HG03442 (cell line): ENCODE data around the gene PTX4.

Experiments
- ATAC-seq: cut with Tn5 transposase; IDR thresholded peaks from one replicate; pipeline ENCODE4 v1.9.1; 2021; ENCODE audit warnings: mild to moderate bottlenecking, moderate library complexity; ENCODE audit not compliant: unreplicated experiment

Gene PTX4, protein sequence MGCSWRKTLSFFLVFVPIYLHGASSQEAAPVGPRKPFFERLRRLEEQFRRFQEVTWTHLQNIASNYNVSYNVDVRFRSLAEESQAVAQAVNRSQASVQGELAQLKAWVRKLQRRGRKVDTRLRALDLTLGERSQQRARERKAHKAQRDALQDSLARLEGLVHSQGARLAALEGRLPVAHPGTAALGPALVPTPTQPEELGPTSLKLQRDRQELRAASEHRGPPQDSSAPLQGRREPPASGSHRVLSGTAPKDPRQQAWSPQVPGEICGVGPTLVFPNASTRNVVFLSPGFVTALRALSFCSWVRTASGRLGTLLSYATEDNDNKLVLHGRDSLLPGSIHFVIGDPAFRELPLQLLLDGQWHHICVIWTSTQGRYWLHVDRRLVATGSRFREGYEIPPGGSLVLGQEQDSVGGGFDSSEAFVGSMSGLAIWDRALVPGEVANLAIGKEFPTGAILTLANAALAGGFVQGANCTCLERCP

GRCh38 chr16:1488619-1489018 is at the start of gene PTX4:
Gene PTX4 (minus strand): TSS chr16:1488944. CDS start chr16:1488909, 35 bp downstream.
- ATAC-seq = no peak

DNA sequence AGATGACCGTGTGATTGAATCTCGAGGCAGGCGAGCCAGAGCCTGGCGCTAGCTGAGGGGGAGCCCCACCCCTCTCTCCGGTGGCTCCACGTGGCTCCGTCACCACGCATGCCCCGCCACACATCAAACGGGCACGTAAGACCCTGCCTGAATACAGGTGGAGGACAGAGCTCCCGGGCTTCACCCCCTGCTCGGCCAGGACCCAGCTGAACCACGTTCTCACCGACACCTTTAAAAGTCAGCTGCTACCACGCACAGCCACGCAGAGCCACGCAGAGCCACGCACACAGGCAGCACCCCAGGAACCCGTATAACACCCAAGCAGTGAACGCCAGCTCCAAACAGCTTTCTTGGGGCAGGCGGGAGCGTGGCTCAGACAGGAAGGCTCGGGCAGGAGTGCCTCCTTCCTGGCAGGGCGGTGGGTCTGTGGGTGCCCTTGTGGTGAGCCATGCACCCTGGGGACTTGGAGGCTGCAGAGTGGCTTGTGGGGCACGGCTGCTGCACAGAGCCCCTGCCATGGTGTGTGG is 49.1 kb upstream of the PTX4 start:
- no peak for ATAC-seq

DNA sequence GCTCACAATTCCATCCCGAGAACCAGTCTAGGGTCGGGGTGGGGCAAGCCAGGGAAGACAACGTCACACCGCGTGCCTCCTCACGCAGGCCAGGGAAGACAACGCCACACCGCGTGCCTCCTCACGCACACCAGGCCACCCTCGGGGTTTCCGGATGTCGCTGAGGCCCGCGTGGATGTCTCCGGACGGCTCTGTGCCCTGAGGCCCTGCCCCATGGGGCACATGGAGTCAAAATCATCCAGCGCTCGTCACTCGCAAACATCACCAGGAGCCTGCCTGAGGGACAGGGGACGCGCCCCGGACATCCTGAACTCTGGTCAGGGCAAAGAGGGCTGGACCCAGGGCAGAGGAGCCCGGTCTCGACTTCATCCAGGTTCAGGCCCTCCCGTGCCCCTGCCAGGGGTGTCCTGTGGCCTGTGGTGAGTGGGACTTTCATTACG is 48.4 kb upstream of the PTX4 start:
- no peak for ATAC-seq

DNA sequence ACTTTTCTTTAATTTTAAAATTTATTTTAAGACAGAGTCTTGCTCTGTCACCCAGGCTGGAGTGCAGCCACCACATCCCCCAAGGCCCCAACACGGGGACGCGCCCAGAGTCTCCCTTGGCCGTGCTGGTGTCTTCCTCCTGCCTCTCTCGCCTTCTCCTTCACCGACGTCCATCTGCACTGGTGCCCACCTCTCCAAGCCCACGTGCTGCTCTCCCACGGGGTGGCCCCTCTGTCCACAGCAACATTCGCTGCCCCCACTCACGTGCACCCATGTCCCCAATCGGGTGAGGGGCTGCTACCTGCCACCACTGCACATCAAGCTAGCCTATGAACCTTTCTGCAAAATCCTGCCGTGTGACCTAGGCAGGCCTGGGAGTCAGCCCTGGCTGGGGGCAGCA is 47.9 kb upstream of the PTX4 start:
- ATAC-seq = no peak

DNA sequence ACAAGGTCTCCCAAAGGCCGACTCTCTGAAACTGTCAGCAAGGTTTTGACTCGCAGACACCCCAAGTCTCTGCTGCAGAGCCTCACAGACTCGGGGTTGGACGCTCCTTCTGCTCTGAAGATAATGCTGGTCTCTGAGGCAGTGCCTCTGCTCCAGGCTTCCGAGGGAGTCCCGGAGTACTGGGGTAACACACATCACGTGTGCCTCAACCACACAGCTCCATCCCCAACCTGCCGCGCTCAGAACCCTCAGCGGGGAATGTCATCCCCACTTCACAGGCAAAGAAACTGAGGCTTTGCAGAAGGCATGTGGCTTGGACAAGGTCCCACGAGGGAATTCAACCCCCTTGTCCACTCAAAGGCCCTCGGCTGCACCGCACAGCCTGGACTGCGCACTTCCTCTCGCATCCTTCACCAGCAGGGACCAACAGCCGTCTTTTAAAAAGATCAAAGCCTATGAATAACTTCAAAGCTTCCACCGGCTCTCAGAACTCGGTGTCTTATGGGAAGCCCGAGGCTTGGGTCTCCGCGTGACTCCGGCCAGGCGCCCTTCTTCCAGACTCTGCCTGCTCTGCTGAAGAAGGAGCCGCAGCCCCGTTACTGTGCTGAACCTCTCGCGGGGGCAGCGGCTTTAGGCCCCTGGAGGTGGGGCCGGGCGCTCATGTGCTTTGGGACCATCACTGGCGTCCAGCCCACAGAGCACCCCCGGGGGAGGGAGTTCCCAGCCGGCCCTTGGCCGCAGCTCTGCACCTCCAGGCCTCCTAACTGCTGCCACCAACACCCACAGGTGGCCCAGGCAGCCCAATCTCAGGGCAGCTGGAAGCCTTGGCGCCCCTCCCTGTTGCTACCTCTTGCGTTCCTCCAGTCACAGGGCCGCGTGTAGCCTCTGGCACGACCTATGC is 46.9 kb upstream of the PTX4 start:
- no peak for ATAC-seq

DNA sequence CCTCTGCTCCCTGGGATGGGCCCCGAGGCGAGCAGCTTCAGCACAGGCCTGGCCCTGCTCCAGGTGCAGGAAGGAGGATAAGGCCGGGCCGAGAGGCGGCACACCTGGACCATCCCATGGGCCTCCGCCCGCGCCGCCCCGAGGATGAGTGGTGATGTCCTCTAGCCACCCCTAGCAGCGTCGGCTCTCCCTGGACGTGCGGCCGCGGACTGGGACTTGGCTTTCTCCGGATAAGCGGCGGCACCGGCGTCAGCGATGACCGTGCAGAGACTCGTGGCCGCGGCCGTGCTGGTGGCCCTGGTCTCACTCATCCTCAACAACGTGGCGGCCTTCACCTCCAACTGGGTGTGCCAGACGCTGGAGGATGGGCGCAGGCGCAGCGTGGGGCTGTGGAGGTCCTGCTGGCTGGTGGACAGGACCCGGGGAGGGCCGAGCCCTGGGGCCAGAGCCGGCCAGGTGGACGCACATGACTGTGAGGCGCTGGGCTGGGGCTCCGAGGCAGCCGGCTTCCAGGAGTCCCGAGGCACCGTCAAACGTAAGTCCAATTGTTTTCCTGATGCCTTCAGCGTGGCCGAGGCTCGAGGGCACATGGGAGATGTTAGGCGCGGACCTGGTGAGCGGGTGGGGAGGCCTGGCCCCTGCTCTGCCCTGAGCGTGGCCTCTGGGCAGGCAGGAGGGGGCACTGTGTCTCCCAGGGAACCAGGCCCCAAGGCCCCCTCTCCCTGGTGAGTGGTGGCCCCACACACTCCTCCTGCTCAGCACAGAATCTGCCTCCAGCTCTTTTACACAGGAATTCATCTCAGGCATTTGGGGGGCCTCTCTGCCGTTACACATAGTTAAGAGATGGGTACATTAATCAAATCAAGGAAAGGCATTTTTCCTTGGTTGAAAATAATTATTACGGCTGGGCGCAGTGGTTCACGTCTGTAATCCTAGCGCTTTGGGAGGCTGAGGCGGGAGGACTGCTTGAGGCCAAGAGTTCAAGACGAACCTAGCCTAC is 45.6 kb upstream of the PTX4 start:
- ATAC-seq = no peak

- no peak for ATAC-seq
Measured at GRCh38 chr16:1533443-1533951, 44.8 kb upstream of the PTX4 start, which contains the start of gene TMEM204. Gene TMEM204 (plus strand): TSS chr16:1533666. CDS start chr16:1534276, 610 bp downstream.

- no peak for ATAC-seq
Measured at GRCh38 chr16:1532771-1533170, 44.0 kb upstream of the PTX4 start.

DNA sequence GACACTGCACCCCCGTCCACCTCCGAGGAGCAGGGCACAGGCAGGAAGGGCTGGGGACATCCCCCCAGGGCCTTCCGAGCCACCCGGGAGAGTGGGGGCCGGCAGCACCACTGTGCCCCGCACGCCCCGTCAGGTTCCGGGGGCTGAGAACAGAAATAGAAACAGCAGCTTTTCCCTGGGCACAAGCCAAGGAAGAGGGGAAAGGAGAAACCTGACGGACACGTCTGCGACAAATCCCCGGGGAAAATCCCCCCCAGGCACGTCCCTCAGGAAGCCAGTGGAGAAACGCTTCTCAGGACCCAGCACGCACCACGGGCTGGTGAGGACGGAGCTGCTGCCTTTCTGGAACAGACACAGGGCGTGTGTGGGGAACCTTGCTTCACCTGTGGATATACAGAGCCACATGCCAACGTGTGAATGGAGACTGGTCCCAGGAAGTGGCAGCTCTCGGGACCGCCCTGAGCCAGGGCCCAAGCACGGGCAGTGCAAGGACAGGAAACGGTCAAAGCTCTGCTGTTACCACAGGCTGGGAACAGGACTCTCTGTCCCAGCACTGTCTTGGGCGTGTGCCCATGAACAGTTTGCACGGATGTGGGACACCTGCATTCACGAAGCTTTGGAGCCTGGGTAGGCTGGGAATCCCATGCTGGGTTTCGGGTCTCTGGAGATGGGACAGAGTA is 43.5 kb upstream of the PTX4 start:
- ATAC-seq = no peak

DNA sequence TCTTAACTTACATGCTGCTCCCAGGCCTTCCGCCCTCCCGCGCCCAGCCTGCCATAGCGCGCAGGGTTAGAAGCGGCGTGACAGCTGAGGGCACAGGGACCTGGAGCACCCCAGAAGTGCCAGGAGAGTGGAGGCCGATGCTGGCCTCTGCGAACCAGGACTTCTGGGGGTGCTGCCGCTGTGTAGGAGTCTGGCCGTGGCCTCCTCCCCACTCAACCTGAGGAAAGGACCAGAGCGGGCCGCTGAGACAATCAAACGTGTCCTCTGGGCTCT is 42.8 kb upstream of the PTX4 start:
- ATAC-seq = no peak

DNA sequence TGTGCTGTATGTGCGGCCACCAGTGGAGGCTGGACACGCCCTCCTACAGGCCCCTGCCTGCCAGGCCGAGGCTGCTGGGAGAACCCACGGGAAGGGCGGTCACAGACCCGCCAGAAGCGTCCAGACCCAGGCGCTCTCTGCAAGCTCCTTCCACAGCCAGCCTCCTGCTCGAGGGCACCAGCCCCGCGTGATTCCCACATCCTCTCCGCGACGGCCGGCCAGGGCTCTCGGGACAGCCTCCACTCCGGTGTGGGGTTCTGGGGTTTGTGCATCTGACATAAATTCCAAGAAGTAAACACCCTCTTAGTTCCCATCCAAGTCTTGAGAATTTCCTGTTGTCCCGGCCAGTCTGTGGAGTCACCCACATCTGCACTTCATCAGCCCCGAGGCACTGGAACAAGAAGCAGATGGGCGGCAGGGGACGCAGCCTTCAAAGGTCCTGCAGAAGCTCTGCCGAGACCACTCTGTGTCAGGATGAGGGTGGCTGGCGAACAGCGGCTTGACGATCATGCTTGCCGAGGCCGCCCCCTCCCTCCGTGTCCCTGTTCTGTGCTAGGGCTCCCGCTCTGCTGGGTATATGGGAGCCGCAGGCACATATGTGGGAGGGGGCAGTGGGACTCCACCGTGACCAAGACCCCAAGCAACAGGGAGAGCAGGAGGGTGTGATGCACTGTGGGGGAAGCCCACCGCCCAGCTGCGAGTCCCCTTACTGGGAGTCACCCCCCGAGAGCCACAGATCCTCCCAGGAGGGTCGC is 42.3 kb upstream of the PTX4 start:
- no peak for ATAC-seq

DNA sequence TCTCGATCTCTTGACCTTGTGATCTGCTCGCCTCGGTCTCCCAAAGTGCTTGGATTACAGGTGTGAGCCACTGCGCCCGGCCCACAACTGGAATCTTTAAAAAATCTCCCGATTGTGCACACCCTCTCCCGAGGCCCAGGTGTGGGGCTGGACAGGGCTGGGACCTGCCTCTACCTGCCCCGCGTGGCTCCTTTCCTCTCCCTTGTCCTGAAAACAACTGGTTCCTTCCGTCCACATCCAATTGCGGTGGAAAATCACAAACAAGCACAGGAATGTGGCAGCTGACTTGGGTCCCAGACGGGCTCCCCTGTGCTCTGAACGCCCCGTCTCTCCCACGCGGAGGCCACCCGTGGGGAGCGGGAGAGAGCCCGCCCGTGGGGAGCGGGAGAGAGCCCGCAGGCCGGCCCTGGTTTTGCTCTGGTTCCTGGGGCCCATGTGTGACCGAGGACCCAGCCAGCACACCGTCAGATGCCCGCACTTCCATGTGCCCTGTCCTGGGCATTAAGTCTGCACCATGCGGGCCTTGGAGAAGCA is 41.7 kb upstream of the PTX4 start:
- ATAC-seq = no peak

- no peak for ATAC-seq
Measured at GRCh38 chr16:1528921-1529537, 40.3 kb upstream of the PTX4 start.

DNA sequence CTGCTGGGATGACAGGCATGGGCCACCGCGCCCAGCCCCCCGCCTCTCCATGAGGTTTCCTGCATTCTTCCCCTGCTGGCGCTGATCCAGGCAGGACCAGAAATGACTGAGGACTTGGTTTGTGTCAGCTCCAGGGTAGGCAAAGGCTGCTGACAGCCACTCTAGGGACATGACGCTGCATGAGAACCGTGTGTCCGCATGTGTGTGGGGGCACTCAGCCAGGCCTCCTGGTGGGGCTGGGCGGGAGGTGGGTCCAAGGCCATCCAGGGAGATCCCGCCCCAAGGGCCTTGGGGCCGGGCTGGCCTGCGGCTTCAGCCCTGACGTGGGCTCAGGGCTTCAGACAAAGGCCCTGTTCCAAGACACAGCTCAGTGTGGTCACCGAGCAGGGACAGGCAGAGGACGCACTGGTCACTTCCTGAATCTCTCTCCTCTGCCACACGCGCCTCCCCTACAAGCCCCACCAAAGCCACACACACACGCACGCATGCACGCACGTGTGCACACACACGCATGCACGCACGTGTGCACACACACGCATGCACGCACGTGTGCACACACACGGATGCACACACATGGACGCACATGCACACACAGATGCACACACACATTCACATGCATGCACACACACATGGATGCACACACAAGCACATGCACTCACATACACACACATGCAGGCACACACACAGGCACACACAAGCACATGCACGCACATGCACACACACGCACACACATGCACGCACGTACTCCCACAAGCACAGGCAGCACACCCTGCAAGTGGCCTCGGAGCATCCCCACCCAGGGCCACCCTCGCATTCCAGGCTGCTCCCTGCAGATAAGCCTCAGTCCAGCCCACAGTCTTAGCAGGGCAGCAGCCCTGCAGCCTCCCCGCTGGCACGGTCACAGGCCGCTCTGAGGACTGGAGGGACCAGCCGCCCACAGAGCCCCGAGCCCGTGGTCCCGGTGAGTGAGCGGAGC is 39.4 kb upstream of the PTX4 start:
- ATAC-seq = no peak

- ATAC-seq = no peak
Measured at GRCh38 chr16:1526608-1527555, 38.1 kb upstream of the PTX4 start.
